NCI-H345 (cell line): ENCODE measurements around the gene FGFBP2.
"Not testable (repeated sequence)": the region's sequence is repeated elsewhere in the genome, so short reads cannot be mapped to it uniquely, and the experiment has no call there.

Source experiments
- DNase-seq: peaks from one replicate; lab custom pipeline; 2025; lab: John Stamatoyannopoulos, UW

FGFBP2 gene

GRCh38 chr4:15930314-15930713 lies 32.7 kb downstream of the FGFBP2 start:
- DNase-seq: no peak

- DNase-seq: no peak
These were observed 33.4 kb downstream of the FGFBP2 start for GRCh38 chr4:15929540-15929939.

DNA sequence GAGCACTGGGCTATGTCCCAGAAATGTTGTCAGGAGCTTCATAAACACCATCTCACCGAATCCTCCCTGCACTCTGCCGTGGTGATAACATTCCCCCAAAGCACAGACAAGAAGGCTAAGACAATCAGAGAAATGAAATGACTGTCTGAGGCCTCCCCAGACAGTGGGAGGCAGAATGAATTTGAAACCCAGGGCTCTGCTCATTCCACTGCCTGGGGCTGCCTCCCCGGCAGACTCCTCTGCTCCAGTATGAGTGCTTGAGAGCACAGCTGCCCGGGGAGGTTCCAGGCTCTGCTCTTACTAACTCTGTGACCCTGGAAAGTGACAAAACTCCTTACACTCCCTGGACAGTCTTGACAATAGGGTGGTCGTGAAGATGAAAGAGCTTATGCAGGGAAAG lies 34.1 kb downstream of the FGFBP2 start:
- no peak for DNase-seq

GRCh38 chr4:15926486-15926885 lies 36.5 kb downstream of the FGFBP2 start:
- DNase-seq: no peak

GRCh38 chr4:15925830-15926229 lies 37.1 kb downstream of the FGFBP2 start:
- peak; percentile 76 for DNase-seq

GRCh38 chr4:15921592-15921932 lies 41.4 kb downstream of the FGFBP2 start:
- no peak for DNase-seq

DNA sequence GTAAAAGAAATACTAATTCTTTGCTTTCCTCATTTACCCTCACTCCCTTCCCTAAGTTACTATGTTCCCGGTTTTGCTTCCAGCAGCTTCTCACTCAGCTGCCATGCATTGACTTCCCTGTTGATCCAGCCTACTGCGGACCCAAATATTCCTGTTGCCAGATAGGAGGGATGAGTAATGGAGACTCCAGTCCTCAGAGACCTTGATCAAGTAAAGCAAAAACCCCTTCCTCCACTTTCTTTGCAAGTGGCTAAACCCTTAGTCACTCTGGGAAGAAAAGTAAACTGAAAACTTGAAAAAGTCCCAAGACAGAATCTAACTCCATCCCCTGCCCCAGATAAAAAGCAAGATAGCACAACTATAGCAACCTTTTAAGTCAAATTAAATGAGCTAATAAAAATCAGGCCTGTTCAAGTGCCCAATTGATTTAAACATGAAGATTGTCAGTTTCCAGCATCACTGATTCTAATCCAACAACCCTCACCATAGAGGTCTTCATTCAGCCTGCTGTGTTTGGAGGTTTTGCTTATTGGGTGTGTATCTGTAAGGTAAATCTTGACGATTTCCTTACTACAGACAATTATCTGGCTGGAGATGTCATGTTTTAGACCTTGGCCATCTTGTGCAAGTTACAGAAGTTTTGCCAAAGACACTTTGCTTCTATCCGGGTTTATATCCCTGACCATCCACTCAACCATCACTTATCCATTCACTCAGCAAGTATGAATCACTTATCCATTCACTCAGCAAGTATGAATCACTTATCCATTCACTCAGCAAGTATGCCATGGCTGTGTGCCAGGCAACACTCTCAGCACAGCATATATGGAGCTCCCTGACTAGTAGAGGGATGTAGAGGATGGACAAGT lies 42.0 kb downstream of the FGFBP2 start:
- peak; percentile 80 for DNase-seq

GRCh38 chr4:15918484-15919129 lies 44.4 kb downstream of the FGFBP2 start:
- DNase-seq: no peak

GRCh38 chr4:15917297-15917696 lies 45.7 kb downstream of the FGFBP2 start:
- no peak for DNase-seq

DNA sequence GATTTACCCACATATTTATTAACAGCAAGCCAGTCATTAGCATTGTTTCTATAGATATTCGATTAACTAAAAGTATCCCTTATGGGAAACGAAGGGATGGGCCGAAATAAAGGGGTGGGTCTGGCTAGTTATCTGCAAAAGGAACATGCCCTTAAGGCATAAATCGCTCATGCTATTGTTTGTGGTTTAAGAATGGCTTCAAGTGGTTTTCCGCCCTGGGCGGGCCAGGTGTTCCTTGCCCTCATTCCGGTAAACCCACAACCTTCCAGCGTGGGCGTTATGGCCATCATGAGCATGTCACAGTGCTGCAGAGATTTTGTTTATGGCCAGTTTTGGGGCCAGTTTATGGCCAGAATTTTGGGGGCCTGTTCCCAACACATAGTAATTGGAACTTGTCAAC lies 46.6 kb downstream of the FGFBP2 start:
- not testable (repeated sequence) for DNase-seq

DNA sequence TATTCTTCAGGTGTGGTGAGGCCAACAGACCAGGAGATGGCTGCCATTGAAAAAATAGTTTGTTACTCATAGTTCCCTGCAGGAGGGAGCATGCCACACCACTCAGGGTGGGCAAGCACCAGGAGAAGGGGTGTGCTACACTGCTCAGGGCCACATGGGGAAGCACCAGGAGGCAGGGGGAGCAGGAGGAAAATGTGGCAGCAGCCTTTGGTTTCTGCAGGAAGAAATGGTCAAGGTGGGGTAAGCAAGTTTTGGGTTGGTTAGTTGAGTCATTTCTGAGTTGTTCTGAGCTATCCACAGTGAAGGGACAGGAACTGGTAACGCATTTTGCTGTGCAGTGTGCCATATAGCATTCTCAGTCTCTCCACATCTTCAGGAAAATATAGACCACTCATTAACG lies 48.2 kb downstream of the FGFBP2 start:
- no peak for DNase-seq

DNA sequence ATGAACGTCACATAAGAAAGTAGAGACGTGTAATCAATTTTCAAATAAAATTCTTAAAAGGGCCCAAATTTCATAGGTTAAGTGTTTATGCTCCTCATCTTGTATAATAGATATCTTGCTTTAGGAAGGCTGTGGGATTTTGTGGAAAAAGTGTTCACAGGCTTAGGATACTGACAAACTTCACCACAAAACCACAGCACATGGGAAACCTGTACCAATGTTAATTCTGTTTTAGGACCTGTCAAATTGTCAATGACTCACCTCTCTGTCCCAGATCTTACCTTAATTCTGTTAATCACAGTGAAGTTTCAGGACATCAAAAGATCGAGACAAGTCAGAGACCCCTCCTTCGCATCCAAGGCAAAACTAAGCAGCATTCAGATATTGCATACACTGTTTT lies 48.7 kb downstream of the FGFBP2 start:
- no peak for DNase-seq

DNA sequence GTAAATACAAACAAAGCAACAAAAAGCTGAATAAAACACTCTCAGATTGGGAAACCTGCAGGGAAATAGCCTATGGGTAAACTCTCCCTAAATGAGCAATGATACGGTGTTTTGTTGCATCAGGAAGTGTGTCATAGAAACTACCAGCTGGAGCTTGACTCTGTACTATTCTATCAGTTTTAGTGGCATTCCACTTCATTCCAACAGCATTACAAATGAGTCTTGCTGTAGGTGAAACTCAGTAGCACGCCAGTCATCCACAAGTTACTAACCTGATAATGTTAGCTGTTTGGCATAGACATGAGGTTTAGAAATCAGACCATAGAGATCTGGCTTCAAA lies 49.4 kb downstream of the FGFBP2 start:
- no peak for DNase-seq

- DNase-seq: no peak
These were observed 49.9 kb downstream of the FGFBP2 start for GRCh38 chr4:15912961-15913630.

GRCh38 chr4:15912236-15912635 lies 50.7 kb downstream of the FGFBP2 start:
- DNase-seq: no peak
